Hematopoietic multipotent progenitor cell treated with erythropoietin and hydrocortisone succinate and interleukin-3 and kit ligand, for 17 days (in vitro differentiated cells): ENCODE data around the gene CTDSP2.
"Not testable (repeated sequence)": the region's sequence is repeated elsewhere in the genome, so short reads cannot be mapped to it uniquely, and the experiment has no call there.

Source experiments
- DNase-seq: peaks from one replicate; pipeline ENCODE4 v3.0.0-alpha.2; 2015; ENCODE audit warnings: low spot score

The CTDSP2 gene

GRCh38 chr12:57781801-57782200, 64.7 kb downstream of the CTDSP2 start:
- DNase-seq: no peak

- DNase-seq: no peak
Observed at GRCh38 chr12:57781244-57781643, 65.3 kb downstream of the CTDSP2 start.

- no peak for DNase-seq
Observed at GRCh38 chr12:57780284-57780897, 66.1 kb downstream of the CTDSP2 start.

GRCh38 chr12:57779736-57780135, 66.8 kb downstream of the CTDSP2 start:
- DNase-seq: no peak

- no peak for DNase-seq
Observed at GRCh38 chr12:57777911-57778310, 68.6 kb downstream of the CTDSP2 start.

- no peak for DNase-seq
Observed at GRCh38 chr12:57777367-57777766, 69.2 kb downstream of the CTDSP2 start.

GRCh38 chr12:57776247-57776587, 70.3 kb downstream of the CTDSP2 start:
- DNase-seq: no peak

GRCh38 chr12:57775563-57776246, 70.8 kb downstream of the CTDSP2 start:
- no peak for DNase-seq

GRCh38 chr12:57775044-57775443, 71.5 kb downstream of the CTDSP2 start:
- no peak for DNase-seq

GRCh38 chr12:57774634-57775033, 71.9 kb downstream of the CTDSP2 start:
- not testable (repeated sequence) for DNase-seq

- DNase-seq: no peak
Observed at GRCh38 chr12:57772429-57773322, 73.9 kb downstream of the CTDSP2 start, which contains the start of gene EEF1AKMT3. EEF1AKMT3 (plus strand) TSS chr12:57772614; CDS start chr12:57772725, 111 bp downstream.

- DNase-seq: peak; percentile 86
Observed at GRCh38 chr12:57771873-57772428, 74.6 kb downstream of the CTDSP2 start, which contains the start of gene METTL1. METTL1 (minus strand) TSS chr12:57772105; CDS start chr12:57772083, 22 bp downstream.

GRCh38 chr12:57771236-57771872, 75.2 kb downstream of the CTDSP2 start:
- peak; percentile 77 for DNase-seq

- DNase-seq: no peak
Observed at GRCh38 chr12:57770734-57771133, 75.8 kb downstream of the CTDSP2 start.
